ENCODE measurements around the gene SIDT1.

The SIDT1 gene

DNA sequence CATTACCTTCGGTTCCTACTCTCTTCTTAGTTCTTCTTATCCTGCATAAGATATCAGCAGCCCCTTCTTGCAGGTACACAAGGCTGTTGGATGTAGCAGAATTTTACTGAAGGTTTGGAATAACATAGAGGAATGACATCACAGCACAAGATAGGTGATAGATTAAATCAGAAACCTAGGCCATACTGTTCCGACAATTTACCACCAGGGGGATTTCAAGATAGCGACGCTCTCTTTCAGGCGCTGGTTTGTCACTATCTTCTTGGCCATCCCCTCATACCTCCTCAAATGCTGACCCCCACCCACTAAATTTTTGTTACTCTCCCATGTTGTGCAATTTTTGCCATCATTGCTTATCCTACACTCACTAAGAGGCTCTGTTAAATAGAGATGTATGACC lies 3.5 kb downstream of the SIDT1 start:
- Histone ChIP-seq H3K4me3 (ENCODE audit: low read depth, low read length) (no peak overlapping the region), H3K27me3 (peaks cover 53% of the 10 kb centered on the region)
- TF ChIP-seq, protein P1, sequence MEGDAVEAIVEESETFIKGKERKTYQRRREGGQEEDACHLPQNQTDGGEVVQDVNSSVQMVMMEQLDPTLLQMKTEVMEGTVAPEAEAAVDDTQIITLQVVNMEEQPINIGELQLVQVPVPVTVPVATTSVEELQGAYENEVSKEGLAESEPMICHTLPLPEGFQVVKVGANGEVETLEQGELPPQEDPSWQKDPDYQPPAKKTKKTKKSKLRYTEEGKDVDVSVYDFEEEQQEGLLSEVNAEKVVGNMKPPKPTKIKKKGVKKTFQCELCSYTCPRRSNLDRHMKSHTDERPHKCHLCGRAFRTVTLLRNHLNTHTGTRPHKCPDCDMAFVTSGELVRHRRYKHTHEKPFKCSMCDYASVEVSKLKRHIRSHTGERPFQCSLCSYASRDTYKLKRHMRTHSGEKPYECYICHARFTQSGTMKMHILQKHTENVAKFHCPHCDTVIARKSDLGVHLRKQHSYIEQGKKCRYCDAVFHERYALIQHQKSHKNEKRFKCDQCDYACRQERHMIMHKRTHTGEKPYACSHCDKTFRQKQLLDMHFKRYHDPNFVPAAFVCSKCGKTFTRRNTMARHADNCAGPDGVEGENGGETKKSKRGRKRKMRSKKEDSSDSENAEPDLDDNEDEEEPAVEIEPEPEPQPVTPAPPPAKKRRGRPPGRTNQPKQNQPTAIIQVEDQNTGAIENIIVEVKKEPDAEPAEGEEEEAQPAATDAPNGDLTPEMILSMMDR (IDR thresholded peaks at IDR 0.05; ENCODE audit: low read depth, low read length), result peak; percentile 49

DNA sequence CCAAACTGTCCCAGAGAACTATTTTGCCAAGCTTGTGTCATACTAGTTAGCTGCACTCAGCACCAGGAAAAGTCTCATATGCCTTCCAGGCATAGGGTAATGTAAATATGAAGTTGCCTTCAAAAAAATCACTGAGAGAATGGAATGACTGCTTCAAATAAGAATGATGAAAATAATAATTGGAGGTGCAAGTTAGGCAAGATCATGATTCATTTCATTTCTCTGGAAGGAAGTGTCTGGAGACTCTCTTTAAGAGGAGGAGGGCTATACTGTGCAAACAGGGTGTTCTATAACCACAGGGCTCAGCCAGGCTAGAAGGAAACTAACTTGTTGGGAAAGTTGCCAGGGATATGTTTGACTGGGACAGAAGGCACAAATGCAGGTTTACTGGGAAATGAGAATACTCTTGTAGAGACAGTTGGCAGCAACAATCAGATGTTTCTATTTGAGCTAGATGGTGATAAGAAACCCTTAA lies 4.3 kb downstream of the SIDT1 start:
- no peaks in the 10 kb centered on the region for H3K4me1 ChIP-seq
- H3K4me3 ChIP-seq (ENCODE audit: low read depth, low read length), result no peak overlapping the region
- H3K27me3 ChIP-seq, result peaks cover 45% of the 10 kb centered on the region
- H3K36me3 ChIP-seq, result no peaks in the 10 kb centered on the region
- H3K9me3 ChIP-seq, result no peaks in the 10 kb centered on the region
- TF ChIP-seq, protein P1 (IDR thresholded peaks at IDR 0.05; ENCODE audit: low read depth, low read length), result no peak
- no peak for DNase-seq

More for the DNA sequence above, 3.5 kb downstream of the SIDT1 start:
- Histone ChIP-seq H3K9me3 (no peaks in the 10 kb centered on the region), H3K4me1 (no peaks in the 10 kb centered on the region), H3K36me3 (no peaks in the 10 kb centered on the region)
- no peak for DNase-seq

DNA sequence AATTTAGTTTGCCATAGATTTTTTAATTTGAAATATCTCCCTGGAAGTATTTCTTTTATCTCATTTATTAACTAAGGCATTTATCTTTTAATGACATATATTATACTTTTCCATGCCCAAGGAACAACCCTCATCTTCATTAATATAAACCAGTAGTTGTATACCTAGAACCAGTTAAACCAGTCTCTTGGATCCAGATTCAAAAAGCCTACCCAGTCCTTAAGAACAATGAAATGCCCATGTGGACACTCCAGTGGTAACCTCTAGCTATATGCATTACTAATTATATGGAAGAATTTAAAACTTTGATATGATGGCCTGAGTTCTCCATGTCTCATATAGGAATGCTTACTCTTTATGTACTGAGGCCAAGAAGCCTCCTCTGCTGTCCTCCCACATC lies 4.8 kb downstream of the SIDT1 start:
- Histone ChIP-seq H3K4me1 (no peaks in the 10 kb centered on the region), H3K36me3 (no peaks in the 10 kb centered on the region), H3K9me3 (no peaks in the 10 kb centered on the region), H3K27me3 (peaks cover 41% of the 10 kb centered on the region), H3K4me3 (ENCODE audit: low read depth, low read length) (no peak overlapping the region)
- TF ChIP-seq, protein P1 (IDR thresholded peaks at IDR 0.05; ENCODE audit: low read depth, low read length), result no peak
- DNase-seq, result no peak

DNA sequence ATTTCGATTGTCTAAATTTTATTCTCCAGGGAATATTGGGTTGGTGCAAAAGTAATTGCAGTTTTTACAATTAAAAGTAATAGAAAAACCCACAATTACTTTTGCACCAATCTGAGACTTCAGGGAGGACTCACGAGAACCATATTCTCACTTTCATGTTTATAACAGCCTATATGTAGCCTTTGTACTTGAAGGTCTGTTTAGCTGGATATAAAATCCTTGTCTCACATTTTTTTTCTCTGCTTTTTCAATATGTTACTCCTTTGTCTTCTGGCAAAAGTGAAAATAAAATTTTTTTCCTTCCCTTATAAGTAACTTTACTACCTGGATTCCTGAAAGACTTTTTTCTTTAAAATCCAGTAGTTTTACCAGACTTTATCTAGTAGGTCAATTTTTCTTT lies 9.2 kb downstream of the SIDT1 start:
- DNase-seq, result no peak
- TF ChIP-seq, protein P1 (IDR thresholded peaks at IDR 0.05; ENCODE audit: low read depth, low read length), result no peak
- Histone ChIP-seq H3K36me3 (no peaks in the 10 kb centered on the region), H3K27me3 (peaks cover 11% of the 10 kb centered on the region), H3K4me3 (ENCODE audit: low read depth, low read length) (no peak overlapping the region), H3K9me3 (no peaks in the 10 kb centered on the region), H3K4me1 (no peaks in the 10 kb centered on the region)

DNA sequence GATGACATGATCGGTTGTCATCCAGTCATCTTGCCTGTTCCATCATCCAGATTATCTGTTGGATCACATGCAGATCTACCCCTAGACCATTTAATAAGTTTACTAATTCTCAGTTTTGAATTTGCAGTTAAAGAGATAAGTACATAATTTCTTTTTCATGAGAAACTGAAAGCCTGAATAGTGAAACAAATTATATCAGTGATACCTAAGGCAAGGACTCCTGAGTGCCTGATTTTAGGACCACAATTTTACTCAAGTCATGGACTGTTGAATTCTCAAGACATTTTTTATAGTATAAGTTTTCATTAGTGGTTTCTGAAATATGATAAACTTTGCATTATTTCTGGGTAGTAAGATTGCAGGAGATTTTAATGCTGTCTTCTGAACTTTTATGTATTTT lies 13.2 kb downstream of the SIDT1 start:
- H3K4me1 ChIP-seq, result no peaks in the 10 kb centered on the region
- TF ChIP-seq, protein P1 (IDR thresholded peaks at IDR 0.05; ENCODE audit: low read depth, low read length), result no peak
- no peak overlapping the region for H3K4me3 ChIP-seq (ENCODE audit: low read depth, low read length)
- peaks cover 7% of the 10 kb centered on the region for H3K27me3 ChIP-seq
- DNase-seq, result no peak
- no peaks in the 10 kb centered on the region for H3K36me3 ChIP-seq
- no peaks in the 10 kb centered on the region for H3K9me3 ChIP-seq

DNA sequence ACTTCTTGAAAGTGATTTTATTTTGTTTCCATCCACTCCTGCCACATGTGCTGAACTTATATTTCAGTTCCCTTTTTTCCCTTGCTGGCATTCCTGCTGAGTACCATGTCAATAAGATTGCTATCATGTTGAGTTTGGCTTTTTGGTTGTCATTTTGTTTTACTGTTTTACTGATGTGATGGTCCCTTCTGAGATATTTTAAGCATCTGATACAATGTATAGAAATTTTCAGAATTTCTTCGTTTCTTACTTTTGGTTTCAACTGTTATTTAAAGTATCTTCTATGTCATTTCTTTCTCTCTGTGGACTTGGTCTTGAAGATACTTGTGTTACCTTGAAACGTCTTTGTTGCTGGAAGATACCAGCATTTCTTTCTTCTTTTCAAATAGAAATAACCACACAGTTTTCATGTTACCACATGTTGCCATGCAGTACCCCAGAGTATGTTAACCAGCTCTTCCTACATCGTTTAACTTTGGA lies 14.1 kb downstream of the SIDT1 start:
- H3K9me3 ChIP-seq, result no peaks in the 10 kb centered on the region
- peaks cover 7% of the 10 kb centered on the region for H3K27me3 ChIP-seq
- no peak for DNase-seq
- H3K4me3 ChIP-seq (ENCODE audit: low read depth, low read length), result no peak overlapping the region
- TF ChIP-seq, protein P1 (IDR thresholded peaks at IDR 0.05; ENCODE audit: low read depth, low read length), result no peak
- H3K4me1 ChIP-seq, result no peaks in the 10 kb centered on the region
- no peaks in the 10 kb centered on the region for H3K36me3 ChIP-seq

All from BE2C (cell line).